Liver (tissue), 9 donors: Measurements from ENCODE around the gene MAP3K20. TPM values are rescaled to one million over a fixed set of nuclear protein-coding genes. Genes with fewer than 3 reads are reported as not detected.

Experiments
- DNase-seq: peaks from one replicate; pipeline ENCODE4 v3.0.0-alpha.2; 2017; ENCODE audit warnings: low spot score
- H3K27ac ChIP-seq, 2 donors: one replicate each; pipeline ENCODE4 v1.7.0; 2013; ENCODE audit warnings: inconsistent platforms in 2 of 2, low read length in 2 of 2, control low read depth in 1 of 2, low read depth in 1 of 2, mild to moderate bottlenecking in 1 of 2
- H3K27me3 ChIP-seq, 4 donors: one replicate each; pipeline versions ENCODE4 v1.6.1 to v1.7.0; 2013; ENCODE audit warnings: low read length in 3 of 4, inconsistent platforms in 1 of 4, mild to moderate bottlenecking in 1 of 4, moderate library complexity in 1 of 4; ENCODE audit not compliant: control insufficient read depth in 4 of 4, insufficient read depth in 4 of 4
- H3K36me3 ChIP-seq, 4 donors: one replicate each; pipeline versions ENCODE4 v1.6.1 to v1.7.0; 2013; ENCODE audit warnings: low read length in 3 of 4, mild to moderate bottlenecking in 3 of 4, low read depth in 1 of 4, moderate library complexity in 1 of 4; ENCODE audit not compliant: control insufficient read depth in 4 of 4, insufficient read depth in 3 of 4
- H3K4me1 ChIP-seq, 4 donors: one replicate each; pipeline versions ENCODE4 v1.6.1 to v1.7.0; 2013; ENCODE audit warnings: low read length in 3 of 4, mild to moderate bottlenecking in 3 of 4, moderate library complexity in 1 of 4; ENCODE audit not compliant: control insufficient read depth in 4 of 4, insufficient read depth in 4 of 4
- H3K4me3 ChIP-seq, 3 donors: one replicate each; pipeline versions ENCODE4 v1.6.1 to v1.7.0; 2013; ENCODE audit warnings: low read length in 3 of 3, control low read depth in 1 of 3, low read depth in 1 of 3, mild to moderate bottlenecking in 1 of 3
- H3K9ac ChIP-seq, 2 donors: one replicate each; pipeline ENCODE4 v1.7.0; 2013; ENCODE audit warnings: low read length in 2 of 2, mild to moderate bottlenecking in 2 of 2, moderate library complexity in 2 of 2, control low read depth in 1 of 2, low read depth in 1 of 2
- H3K9me3 ChIP-seq, 4 donors: one replicate each; pipeline versions ENCODE4 v1.6.1 to v1.7.0; 2013; ENCODE audit warnings: low read length in 3 of 4; ENCODE audit not compliant: control insufficient read depth in 4 of 4
- EGR1 ChIP-seq, 2 donors: IDR thresholded peaks; 2 replicates each; pipeline ENCODE4 v1.6.1; 2016 to 2018; ENCODE audit warnings: antibody characterized with exemption in 2 of 2, low read depth in 2 of 2
- FOXA1 ChIP-seq: IDR thresholded peaks from 2 replicates; pipeline ENCODE4 v1.6.1; 2016; ENCODE audit warnings: antibody characterized with exemption
- FOXA2 ChIP-seq: IDR thresholded peaks from 2 replicates; pipeline ENCODE4 v1.6.1; 2016; ENCODE audit warnings: antibody characterized with exemption
- GABPA ChIP-seq, 2 donors: IDR thresholded peaks in 1 of 2; conservative IDR thresholded peaks in 1 of 2; 2 replicates each; pipeline ENCODE4 v1.6.1; 2016; ENCODE audit warnings: antibody characterized with exemption in 2 of 2, mild to moderate bottlenecking in 1 of 2, moderate library complexity in 1 of 2
- HNF4A ChIP-seq, 2 donors: conservative IDR thresholded peaks; 2 replicates each; pipeline ENCODE4 v1.6.1; 2016; ENCODE audit warnings: antibody characterized with exemption in 2 of 2, mild to moderate bottlenecking in 2 of 2
- HNF4G ChIP-seq: IDR thresholded peaks from 2 replicates; pipeline ENCODE4 v1.6.1; 2016; ENCODE audit warnings: antibody characterized with exemption
- JUND ChIP-seq, 2 donors: IDR thresholded peaks; 2 replicates each; pipeline ENCODE4 v1.6.1; 2016; ENCODE audit warnings: antibody characterized with exemption in 2 of 2
- NR2F2 ChIP-seq: IDR thresholded peaks from 2 replicates; pipeline ENCODE4 v1.6.1; 2016; ENCODE audit warnings: antibody characterized with exemption
- RAD21 ChIP-seq, 2 donors: IDR thresholded peaks; 2 replicates each; pipeline ENCODE4 v1.6.1; 2016; ENCODE audit warnings: antibody characterized with exemption in 2 of 2, mild to moderate bottlenecking in 2 of 2
- RXRA ChIP-seq, 2 donors: IDR thresholded peaks; 2 replicates each; pipeline ENCODE4 v1.6.1; 2017 to 2018; ENCODE audit warnings: antibody characterized with exemption in 2 of 2, mild to moderate bottlenecking in 1 of 2
- SP1 ChIP-seq: IDR thresholded peaks from 2 replicates; pipeline ENCODE4 v1.6.1; 2018; ENCODE audit warnings: antibody characterized with exemption, mild to moderate bottlenecking
- TAF1 ChIP-seq: conservative IDR thresholded peaks from 2 replicates; pipeline ENCODE4 v1.6.1; 2016; ENCODE audit warnings: antibody characterized with exemption, mild to moderate bottlenecking
- YY1 ChIP-seq: IDR thresholded peaks from 2 replicates; pipeline ENCODE4 v1.6.1; 2016; ENCODE audit warnings: antibody characterized with exemption, mild to moderate bottlenecking
- WGBS: extraction: QIAGEN DNeasy Blood & Tissue Kit; methylation state at CpG from one replicate; pipeline ENCODE4 v1.1.7; 2013; 5-methylcytosine and 5-hydroxymethylcytosine counted together
- polyA plus RNA-seq, 2 donors: library from polyadenylated mRNA; stranded (reverse) in 1 of 2; unstranded in 1 of 2; fragments of 200-250 nt in 1 of 2; fragments of >200 nt in 1 of 2; fragmentation: Nextera tagmentation in 1 of 2; extraction: Ambion mirVana in 1 of 2; gene quantifications; one replicate each; pipeline versions ENCODE4 v1.2.1 to v1.2.3, GENCODE V29; 2013 to 2015
- total RNA-seq, 2 donors: library from RNA; depleted of rRNA; stranded (reverse); fragments of >200 nt; gene quantifications; one replicate each; pipeline ENCODE4 v1.2.3, GENCODE V29; 2014
- TF ChIP-seq, protein P1 (sequence below): IDR thresholded peaks from 2 replicates; pipeline ENCODE4 v1.6.1; 2016; ENCODE audit warnings: antibody characterized with exemption, mild to moderate bottlenecking
- TF ChIP-seq, protein P2 (sequence below): IDR thresholded peaks from 2 replicates; pipeline ENCODE4 v1.6.1; 2016; ENCODE audit warnings: antibody characterized with exemption
- TF ChIP-seq, protein P3 (sequence below): IDR thresholded peaks from 2 replicates; pipeline ENCODE4 v1.6.1; 2016; ENCODE audit warnings: antibody characterized with exemption
- TF ChIP-seq, protein P4 (sequence below): IDR thresholded peaks from 2 replicates; pipeline ENCODE4 v1.6.1; 2016; ENCODE audit warnings: antibody characterized with exemption
- donor health status: healthy.
- donor health status: healthy.
- donor health status: healthy.
- donor health status: healthy.
- donor health status: healthy.

Gene MAP3K20
- total and polyA plus RNA-seq, 4 donors: 9.1 to 22.6 (median 14.9) TPM

DNA sequence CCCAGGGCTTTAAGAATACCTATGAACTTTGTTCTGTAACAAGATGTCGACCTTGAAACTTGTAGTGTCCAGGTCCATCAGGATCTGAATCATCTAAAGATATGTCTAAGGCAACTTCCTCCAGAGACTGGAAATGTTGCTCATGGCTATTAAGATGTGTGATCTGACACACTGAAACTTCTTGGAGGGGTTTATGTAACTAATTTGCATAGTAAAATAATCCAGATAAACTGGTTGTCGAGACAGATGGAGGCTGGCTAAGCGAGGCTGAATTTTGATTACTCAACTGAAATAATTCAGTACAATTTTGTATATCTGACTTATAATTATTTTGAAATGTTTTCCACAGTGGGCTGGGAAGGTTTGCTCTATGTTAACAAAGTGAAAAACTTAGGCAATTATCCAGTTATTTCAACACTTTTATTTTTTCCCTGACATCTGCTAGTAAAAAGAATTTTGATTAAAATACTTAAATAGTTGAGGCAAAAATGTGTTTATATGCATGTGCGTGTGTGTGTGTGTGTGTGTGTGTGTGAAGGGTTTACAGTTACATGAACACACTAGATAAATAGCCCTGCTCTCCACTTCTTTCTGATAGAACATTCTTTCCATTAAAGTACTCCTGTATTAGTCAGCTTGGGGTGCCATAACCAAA is 11.4 kb upstream of the MAP3K20 start:
- Histone ChIP-seq H3K36me3 (no peaks in the 10 kb centered on the region), H3K4me1 (peaks cover 3 to 8% (median 6%) of the 10 kb centered on the region in 4 donors), H3K9ac (no peak overlapping the region), H3K4me3 (no peak overlapping the region), H3K27ac (no peak overlapping the region), H3K27me3 (no peaks in the 10 kb centered on the region), H3K9me3 (no peaks in the 10 kb centered on the region)
- DNase-seq: no peak
- no peak for TF ChIP-seq NR2F2
- no peak for TF ChIP-seq HNF4A (conservative IDR thresholded peaks at IDR 0.05)
- TF ChIP-seq, protein P1, sequence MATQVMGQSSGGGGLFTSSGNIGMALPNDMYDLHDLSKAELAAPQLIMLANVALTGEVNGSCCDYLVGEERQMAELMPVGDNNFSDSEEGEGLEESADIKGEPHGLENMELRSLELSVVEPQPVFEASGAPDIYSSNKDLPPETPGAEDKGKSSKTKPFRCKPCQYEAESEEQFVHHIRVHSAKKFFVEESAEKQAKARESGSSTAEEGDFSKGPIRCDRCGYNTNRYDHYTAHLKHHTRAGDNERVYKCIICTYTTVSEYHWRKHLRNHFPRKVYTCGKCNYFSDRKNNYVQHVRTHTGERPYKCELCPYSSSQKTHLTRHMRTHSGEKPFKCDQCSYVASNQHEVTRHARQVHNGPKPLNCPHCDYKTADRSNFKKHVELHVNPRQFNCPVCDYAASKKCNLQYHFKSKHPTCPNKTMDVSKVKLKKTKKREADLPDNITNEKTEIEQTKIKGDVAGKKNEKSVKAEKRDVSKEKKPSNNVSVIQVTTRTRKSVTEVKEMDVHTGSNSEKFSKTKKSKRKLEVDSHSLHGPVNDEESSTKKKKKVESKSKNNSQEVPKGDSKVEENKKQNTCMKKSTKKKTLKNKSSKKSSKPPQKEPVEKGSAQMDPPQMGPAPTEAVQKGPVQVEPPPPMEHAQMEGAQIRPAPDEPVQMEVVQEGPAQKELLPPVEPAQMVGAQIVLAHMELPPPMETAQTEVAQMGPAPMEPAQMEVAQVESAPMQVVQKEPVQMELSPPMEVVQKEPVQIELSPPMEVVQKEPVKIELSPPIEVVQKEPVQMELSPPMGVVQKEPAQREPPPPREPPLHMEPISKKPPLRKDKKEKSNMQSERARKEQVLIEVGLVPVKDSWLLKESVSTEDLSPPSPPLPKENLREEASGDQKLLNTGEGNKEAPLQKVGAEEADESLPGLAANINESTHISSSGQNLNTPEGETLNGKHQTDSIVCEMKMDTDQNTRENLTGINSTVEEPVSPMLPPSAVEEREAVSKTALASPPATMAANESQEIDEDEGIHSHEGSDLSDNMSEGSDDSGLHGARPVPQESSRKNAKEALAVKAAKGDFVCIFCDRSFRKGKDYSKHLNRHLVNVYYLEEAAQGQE: no peak
- no peak for TF ChIP-seq TAF1
- TF ChIP-seq, protein P2, sequence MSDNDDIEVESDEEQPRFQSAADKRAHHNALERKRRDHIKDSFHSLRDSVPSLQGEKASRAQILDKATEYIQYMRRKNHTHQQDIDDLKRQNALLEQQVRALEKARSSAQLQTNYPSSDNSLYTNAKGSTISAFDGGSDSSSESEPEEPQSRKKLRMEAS: no peak
- TF ChIP-seq RXRA (IDR thresholded peaks at IDR 0.05): no peak
- TF ChIP-seq, protein P3, sequence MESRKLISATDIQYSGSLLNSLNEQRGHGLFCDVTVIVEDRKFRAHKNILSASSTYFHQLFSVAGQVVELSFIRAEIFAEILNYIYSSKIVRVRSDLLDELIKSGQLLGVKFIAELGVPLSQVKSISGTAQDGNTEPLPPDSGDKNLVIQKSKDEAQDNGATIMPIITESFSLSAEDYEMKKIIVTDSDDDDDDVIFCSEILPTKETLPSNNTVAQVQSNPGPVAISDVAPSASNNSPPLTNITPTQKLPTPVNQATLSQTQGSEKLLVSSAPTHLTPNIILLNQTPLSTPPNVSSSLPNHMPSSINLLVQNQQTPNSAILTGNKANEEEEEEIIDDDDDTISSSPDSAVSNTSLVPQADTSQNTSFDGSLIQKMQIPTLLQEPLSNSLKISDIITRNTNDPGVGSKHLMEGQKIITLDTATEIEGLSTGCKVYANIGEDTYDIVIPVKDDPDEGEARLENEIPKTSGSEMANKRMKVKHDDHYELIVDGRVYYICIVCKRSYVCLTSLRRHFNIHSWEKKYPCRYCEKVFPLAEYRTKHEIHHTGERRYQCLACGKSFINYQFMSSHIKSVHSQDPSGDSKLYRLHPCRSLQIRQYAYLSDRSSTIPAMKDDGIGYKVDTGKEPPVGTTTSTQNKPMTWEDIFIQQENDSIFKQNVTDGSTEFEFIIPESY: no peak
- no peak for TF ChIP-seq HNF4G
- no peak for TF ChIP-seq SP1
- TF ChIP-seq EGR1 (IDR thresholded peaks at IDR 0.05; ENCODE audit: low read depth in 2 of 2): no peak
- no peak for TF ChIP-seq JUND (IDR thresholded peaks at IDR 0.05)
- no peak for TF ChIP-seq FOXA1
- no peak for TF ChIP-seq RAD21 (IDR thresholded peaks at IDR 0.05)
- no peak for TF ChIP-seq YY1
- no peak for TF ChIP-seq FOXA2
- TF ChIP-seq, protein P4, sequence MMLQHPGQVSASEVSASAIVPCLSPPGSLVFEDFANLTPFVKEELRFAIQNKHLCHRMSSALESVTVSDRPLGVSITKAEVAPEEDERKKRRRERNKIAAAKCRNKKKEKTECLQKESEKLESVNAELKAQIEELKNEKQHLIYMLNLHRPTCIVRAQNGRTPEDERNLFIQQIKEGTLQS: no peak
- no peak for TF ChIP-seq GABPA (IDR thresholded peaks at IDR 0.05 in 1 of 2, conservative IDR thresholded peaks at IDR 0.05 in 1 of 2)
- 58% methylated on average over 4 of the region's 4 CpGs for WGBS

DNA sequence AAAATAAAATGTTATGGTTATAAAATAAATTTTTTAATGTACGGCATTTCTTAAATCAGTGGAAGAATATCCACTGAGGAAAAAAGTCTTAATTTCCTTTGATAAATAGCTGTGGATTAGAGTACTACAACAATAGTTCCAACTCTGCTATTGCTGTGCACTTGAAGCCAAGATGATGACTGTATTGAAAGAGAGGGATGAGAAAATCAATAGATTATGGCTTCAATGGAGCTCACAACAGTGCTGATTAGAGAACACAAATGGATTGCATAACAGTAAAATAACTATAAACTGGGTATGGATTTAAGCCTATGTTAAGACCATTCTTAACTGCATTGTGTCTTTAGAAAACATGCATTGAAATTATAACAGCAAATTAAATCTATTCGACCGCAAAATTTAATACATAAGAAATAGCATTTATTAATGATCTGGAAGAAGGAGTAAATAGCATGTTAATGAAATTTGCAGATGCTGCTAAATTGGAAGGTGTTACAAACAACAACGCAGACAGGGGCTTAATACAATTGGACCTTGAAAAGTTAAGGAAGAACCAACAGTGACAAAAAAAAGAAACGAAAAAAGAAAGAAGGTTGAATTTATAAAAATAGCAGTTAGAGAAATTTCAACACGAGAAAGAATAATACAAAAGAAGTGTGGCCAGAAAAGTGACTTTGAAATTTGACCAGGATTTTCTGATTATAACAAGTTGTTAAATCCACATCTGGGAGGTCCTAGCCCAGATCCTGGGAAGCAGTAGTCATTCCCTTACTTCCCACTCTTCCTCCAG is 8.6 kb upstream of the MAP3K20 start:
- no peak for TF ChIP-seq NR2F2
- TF ChIP-seq, protein P3: no peak
- no peak for TF ChIP-seq SP1
- no peak for TF ChIP-seq JUND (IDR thresholded peaks at IDR 0.05)
- TF ChIP-seq, protein P2: no peak
- no peak for TF ChIP-seq EGR1 (IDR thresholded peaks at IDR 0.05; ENCODE audit: low read depth in 2 of 2)
- TF ChIP-seq HNF4G: no peak
- WGBS: 85% methylated on average over 6 of the region's 6 CpGs
- Histone ChIP-seq H3K9me3 (no peaks in the 10 kb centered on the region), H3K4me1 (no peaks in the 10 kb centered on the region), H3K4me3 (no peak overlapping the region), H3K9ac (no peak overlapping the region), H3K27ac (no peak overlapping the region), H3K36me3 (no peaks in the 10 kb centered on the region), H3K27me3 (no peaks in the 10 kb centered on the region)
- no peak for DNase-seq
